ENCODE measurements around the gene ZNF668. TPM values are rescaled to one million over a fixed set of nuclear protein-coding genes. Genes with fewer than 3 reads are reported as not detected.

Gene ZNF668
- total and polyA plus RNA-seq, 2 of the 13 experiments (the other 11 are each of a cell fraction or from before 2014, with no cell fraction given): 3.8 to 9.8 TPM

DNA sequence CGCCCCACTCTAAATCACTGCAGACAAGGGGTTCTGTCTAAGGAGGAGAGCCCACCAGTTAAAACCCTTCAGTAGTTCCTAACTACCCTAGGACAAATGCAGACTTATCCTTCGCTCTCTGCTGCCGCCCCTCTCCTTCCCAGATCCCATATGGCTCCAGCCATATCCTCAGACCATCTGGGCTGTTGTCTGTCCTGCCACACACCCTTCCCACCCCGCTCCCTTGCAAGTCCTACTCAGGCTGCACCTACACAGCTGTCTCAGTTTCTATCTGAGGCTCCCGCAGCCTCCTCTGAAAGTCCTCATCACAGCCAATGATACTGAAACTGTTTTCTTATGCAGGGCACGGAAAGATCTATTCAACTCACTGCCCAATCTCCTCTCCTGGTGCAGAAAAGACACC, 33.4 kb upstream of the ZNF668 start (continued):
- TF ChIP-seq, protein P1, sequence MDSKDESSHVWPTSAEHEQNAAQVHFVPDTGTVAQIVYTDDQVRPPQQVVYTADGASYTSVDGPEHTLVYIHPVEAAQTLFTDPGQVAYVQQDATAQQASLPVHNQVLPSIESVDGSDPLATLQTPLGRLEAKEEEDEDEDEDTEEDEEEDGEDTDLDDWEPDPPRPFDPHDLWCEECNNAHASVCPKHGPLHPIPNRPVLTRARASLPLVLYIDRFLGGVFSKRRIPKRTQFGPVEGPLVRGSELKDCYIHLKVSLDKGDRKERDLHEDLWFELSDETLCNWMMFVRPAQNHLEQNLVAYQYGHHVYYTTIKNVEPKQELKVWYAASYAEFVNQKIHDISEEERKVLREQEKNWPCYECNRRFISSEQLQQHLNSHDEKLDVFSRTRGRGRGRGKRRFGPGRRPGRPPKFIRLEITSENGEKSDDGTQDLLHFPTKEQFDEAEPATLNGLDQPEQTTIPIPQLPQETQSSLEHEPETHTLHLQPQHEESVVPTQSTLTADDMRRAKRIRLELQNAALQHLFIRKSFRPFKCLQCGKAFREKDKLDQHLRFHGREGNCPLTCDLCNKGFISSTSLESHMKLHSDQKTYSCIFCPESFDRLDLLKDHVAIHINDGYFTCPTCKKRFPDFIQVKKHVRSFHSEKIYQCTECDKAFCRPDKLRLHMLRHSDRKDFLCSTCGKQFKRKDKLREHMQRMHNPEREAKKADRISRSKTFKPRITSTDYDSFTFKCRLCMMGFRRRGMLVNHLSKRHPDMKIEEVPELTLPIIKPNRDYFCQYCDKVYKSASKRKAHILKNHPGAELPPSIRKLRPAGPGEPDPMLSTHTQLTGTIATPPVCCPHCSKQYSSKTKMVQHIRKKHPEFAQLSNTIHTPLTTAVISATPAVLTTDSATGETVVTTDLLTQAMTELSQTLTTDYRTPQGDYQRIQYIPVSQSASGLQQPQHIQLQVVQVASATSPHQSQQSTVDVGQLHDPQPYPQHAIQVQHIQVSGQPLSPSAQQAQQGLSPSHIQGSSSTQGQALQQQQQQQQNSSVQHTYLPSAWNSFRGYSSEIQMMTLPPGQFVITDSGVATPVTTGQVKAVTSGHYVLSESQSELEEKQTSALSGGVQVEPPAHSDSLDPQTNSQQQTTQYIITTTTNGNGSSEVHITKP (CRISPR knock-in tag; IDR thresholded peaks at IDR 0.05; ENCODE audit: low read depth): no peak
- no peak for TF ChIP-seq ZNF260 (CRISPR knock-in tag; IDR thresholded peaks at IDR 0.05; ENCODE audit: borderline replicate concordance, low read depth)
- TF ChIP-seq CBX1 (IDR thresholded peaks at IDR 0.05; ENCODE audit: low read depth): no peak
- TF ChIP-seq, protein P2, sequence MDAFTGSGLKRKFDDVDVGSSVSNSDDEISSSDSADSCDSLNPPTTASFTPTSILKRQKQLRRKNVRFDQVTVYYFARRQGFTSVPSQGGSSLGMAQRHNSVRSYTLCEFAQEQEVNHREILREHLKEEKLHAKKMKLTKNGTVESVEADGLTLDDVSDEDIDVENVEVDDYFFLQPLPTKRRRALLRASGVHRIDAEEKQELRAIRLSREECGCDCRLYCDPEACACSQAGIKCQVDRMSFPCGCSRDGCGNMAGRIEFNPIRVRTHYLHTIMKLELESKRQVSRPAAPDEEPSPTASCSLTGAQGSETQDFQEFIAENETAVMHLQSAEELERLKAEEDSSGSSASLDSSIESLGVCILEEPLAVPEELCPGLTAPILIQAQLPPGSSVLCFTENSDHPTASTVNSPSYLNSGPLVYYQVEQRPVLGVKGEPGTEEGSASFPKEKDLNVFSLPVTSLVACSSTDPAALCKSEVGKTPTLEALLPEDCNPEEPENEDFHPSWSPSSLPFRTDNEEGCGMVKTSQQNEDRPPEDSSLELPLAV (CRISPR knock-in tag; conservative IDR thresholded peaks at IDR 0.05; ENCODE audit: low read depth): no peak
- TF ChIP-seq, protein P3, sequence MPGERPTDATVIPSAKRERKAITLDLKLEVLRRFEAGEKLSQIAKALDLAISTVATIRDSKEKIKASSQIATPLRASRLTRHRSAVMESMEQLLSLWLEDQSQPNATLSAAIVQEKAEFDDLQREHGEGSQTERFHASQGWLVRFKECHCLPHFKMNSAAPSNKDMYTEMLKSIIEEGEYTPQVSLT (CRISPR knock-in tag; IDR thresholded peaks at IDR 0.05; ENCODE audit: borderline replicate concordance, low read depth): no peak
- TF ChIP-seq NR2F6 (IDR thresholded peaks at IDR 0.05): no peak
- no peak for TF ChIP-seq NR2F6 (CRISPR knock-in tag; IDR thresholded peaks at IDR 0.05)
- no peak for TF ChIP-seq ZNF740 (CRISPR knock-in tag; IDR thresholded peaks at IDR 0.05)
- TF ChIP-seq ZFP41 (CRISPR knock-in tag; IDR thresholded peaks at IDR 0.05; ENCODE audit: borderline replicate concordance): no peak
- peak; percentile 8; the same call in 1 of the 2 replicates for TF ChIP-seq ZNF230 (CRISPR knock-in tag; IDR thresholded peaks at IDR 0.05)
- TF ChIP-seq MAFG (CRISPR knock-in tag; IDR thresholded peaks at IDR 0.05): no peak
- no peak for TF ChIP-seq ZNF160 (CRISPR knock-in tag; IDR thresholded peaks at IDR 0.05)
- TF ChIP-seq TMF1 (CRISPR knock-in tag; IDR thresholded peaks at IDR 0.05; ENCODE audit: low read depth): no peak
- no peak for TF ChIP-seq HNF1A (IDR thresholded peaks at IDR 0.05; ENCODE audit: low read depth)
- no peak for TF ChIP-seq HNF1A (CRISPR knock-in tag; IDR thresholded peaks at IDR 0.05; ENCODE audit: borderline replicate concordance)
- no peak for TF ChIP-seq CBX5 (CRISPR knock-in tag; IDR thresholded peaks at IDR 0.05; ENCODE audit: borderline replicate concordance)
- 0 out of 2 replicates have a peak, but pooled peaks have one; percentile 51 for TF ChIP-seq ZNF276 (CRISPR knock-in tag; IDR thresholded peaks at IDR 0.05; ENCODE audit: low read depth)

Measured in HepG2 (cell line).